Osteocyte (in vitro differentiated cells): ENCODE data around the gene LHFPL5. TPM values are rescaled to one million over a fixed set of nuclear protein-coding genes. Genes with fewer than 3 reads are reported as not detected.

ENCODE experiments used
- DNase-seq: peaks from one replicate; pipeline ENCODE4 v3.0.0; 2021; ENCODE audit warnings: mixed read lengths; ENCODE audit not compliant: unreplicated experiment; ENCODE audit errors: extremely low spot score
- H3K27ac Mint-ChIP-seq: one replicate; pipeline ENCODE4 v1.8.0; 2021; ENCODE audit warnings: mild to moderate bottlenecking, mixed read lengths; ENCODE audit not compliant: unreplicated experiment
- H3K27me3 Mint-ChIP-seq: one replicate; pipeline ENCODE4 v1.8.0; 2021; ENCODE audit warnings: mixed read lengths; ENCODE audit not compliant: unreplicated experiment
- H3K36me3 Mint-ChIP-seq: one replicate; pipeline ENCODE4 v1.8.0; 2021; ENCODE audit warnings: mixed read lengths; ENCODE audit not compliant: unreplicated experiment
- H3K4me1 Mint-ChIP-seq: one replicate; pipeline ENCODE4 v1.8.0; 2021; ENCODE audit warnings: mixed read lengths; ENCODE audit not compliant: unreplicated experiment
- H3K4me3 Mint-ChIP-seq: one replicate; pipeline ENCODE4 v1.8.0; 2021; ENCODE audit warnings: mild to moderate bottlenecking, moderate library complexity, mixed read lengths; ENCODE audit not compliant: unreplicated experiment
- H3K9me3 Mint-ChIP-seq: one replicate; pipeline ENCODE4 v1.8.0; 2021; ENCODE audit warnings: mixed read lengths; ENCODE audit not compliant: unreplicated experiment
- total RNA-seq: library from RNA; stranded (reverse); gene quantifications from 2 replicates; pipeline ENCODE4 v1.2.1, GENCODE V29; 2021
- TF ChIP-seq, protein P1 (sequence below): fragments of 200-600 bp; sonication (generic); IDR thresholded peaks from 2 replicates; pipeline ENCODE4 v1.5.0; 2021; ENCODE audit warnings: antibody characterized with exemption, mild to moderate bottlenecking, moderate library complexity

Gene LHFPL5
- total RNA-seq, 1 donor from 2014 or later = not detected

DNA sequence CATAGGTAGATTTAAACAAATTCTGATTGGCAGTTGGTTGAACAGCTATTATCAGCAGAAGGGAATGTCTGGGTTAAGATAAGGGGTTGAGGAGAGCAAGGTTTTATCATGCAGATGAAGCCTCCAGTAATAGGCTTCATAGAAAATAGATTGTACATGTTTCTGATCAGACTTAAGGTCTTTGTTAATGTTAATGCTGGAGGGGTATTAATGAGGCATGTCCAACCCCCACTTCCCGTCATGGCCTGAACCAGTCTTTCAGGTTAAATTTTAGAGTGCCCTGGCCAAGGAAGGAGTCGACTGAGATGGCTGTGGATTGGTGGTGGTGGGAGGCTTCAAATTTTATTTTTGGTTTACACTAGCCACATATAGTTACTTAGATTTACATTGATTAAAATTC lies 21.0 kb upstream of the LHFPL5 start:
- H3K27ac Mint-ChIP-seq = no peak overlapping the region
- TF ChIP-seq, protein P1, sequence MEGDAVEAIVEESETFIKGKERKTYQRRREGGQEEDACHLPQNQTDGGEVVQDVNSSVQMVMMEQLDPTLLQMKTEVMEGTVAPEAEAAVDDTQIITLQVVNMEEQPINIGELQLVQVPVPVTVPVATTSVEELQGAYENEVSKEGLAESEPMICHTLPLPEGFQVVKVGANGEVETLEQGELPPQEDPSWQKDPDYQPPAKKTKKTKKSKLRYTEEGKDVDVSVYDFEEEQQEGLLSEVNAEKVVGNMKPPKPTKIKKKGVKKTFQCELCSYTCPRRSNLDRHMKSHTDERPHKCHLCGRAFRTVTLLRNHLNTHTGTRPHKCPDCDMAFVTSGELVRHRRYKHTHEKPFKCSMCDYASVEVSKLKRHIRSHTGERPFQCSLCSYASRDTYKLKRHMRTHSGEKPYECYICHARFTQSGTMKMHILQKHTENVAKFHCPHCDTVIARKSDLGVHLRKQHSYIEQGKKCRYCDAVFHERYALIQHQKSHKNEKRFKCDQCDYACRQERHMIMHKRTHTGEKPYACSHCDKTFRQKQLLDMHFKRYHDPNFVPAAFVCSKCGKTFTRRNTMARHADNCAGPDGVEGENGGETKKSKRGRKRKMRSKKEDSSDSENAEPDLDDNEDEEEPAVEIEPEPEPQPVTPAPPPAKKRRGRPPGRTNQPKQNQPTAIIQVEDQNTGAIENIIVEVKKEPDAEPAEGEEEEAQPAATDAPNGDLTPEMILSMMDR = no peak
- no peak for DNase-seq
- H3K4me1 Mint-ChIP-seq = no peaks in the 10 kb centered on the region
- H3K27me3 Mint-ChIP-seq = peaks cover 56% of the 10 kb centered on the region
- H3K36me3 Mint-ChIP-seq = no peaks in the 10 kb centered on the region
- no peak overlapping the region for H3K4me3 Mint-ChIP-seq
- H3K9me3 Mint-ChIP-seq = no peaks in the 10 kb centered on the region

DNA sequence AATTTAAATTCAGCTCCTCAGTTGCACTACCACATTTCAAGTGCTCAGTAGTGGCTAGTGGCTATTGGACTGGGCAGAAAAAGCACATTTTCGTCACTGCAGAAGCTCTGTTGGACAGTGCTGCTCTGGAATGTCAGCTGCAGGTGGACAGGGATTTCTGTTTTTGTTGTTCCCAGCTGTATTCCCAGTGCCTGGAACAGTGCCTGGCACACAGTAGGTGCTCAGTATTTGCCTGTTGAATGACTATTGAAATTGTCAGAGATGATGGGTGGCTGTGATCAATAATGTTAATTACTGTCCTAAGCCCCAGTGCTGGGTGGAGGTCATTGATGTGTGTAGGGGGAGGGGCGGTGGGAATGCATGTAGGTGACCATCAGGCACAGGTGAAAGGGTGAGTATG lies 18.9 kb upstream of the LHFPL5 start:
- no peaks in the 10 kb centered on the region for H3K9me3 Mint-ChIP-seq
- peaks cover 67% of the 10 kb centered on the region for H3K27me3 Mint-ChIP-seq
- H3K36me3 Mint-ChIP-seq = no peaks in the 10 kb centered on the region
- TF ChIP-seq, protein P1 = no peak
- DNase-seq = no peak
- no peak overlapping the region for H3K4me3 Mint-ChIP-seq
- H3K4me1 Mint-ChIP-seq = no peaks in the 10 kb centered on the region
- no peak overlapping the region for H3K27ac Mint-ChIP-seq

DNA sequence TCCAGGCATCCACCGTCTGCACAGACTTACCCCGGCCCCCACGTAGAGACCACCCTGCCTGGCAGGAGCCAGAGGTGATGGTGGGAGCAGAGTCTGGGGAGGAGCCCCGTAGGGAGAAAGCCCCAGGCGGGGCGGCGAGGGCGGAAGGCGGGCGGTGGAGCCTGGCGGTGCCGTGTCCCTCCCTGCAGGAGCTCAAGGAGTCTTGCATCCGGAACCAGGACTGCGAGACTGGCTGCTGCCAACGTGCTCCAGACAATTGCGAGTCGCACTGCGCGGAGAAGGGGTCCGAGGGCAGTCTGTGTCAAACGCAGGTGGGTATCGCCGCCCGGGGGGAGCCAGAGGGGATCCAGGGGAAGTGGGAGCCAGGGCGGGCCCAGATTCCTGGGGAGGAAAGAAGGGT lies 18.3 kb upstream of the LHFPL5 start:
- Mint-ChIP-seq H3K4me1 (no peaks in the 10 kb centered on the region), H3K36me3 (no peaks in the 10 kb centered on the region), H3K4me3 (no peak overlapping the region), H3K27me3 (peaks cover 67% of the 10 kb centered on the region), H3K9me3 (no peaks in the 10 kb centered on the region), H3K27ac (no peak overlapping the region)
- no peak for DNase-seq
- TF ChIP-seq, protein P1 = no peak

DNA sequence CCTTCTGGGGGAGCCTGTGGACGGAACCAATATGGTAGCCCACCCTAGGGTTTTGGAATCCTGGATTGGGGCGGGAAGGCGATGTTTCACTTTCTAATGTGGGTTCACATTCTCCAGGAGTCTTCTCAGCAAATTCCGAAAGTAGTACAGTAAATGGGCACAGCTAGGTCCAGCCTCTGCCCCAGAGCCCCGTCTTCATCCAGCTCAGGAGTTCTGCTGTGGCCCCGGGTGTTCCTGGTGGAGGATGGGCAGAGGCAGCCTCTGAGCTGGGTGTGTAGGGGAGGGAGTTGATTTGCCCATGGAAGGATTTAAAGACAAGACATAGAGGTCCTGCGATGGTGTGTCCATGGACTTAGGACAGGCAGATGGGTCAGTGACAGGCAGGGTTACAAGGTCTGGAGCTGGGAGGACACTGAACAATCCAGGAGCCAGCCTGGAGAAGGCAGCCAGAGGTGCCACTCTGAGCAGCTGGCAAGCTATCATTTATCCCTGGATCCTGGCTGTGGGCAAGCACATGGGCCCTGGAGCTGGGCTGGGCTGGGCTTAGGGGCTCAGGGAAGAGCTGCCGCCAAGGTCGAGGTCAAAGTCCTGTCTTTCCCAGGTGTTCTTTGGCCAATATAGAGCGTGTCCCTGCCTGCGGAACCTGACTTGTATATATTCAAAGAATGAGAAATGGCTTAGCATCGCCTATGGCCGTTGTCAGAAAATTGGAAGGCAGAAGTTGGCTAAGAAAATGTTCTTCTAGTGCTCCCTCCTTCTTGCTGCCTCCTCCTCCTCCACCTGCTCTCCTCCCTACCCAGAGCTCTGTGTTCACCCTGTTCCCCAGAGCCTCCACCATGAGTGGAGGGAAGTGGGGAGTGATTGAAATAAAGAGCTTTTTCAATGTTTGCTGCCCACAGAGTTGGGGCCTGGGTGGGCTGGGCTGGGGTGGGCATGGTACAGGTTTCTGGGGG lies 17.6 kb upstream of the LHFPL5 start:
- DNase-seq = no peak
- Mint-ChIP-seq H3K9me3 (no peaks in the 10 kb centered on the region), H3K27ac (no peak overlapping the region), H3K4me1 (no peaks in the 10 kb centered on the region), H3K4me3 (no peak overlapping the region), H3K27me3 (peaks cover 60% of the 10 kb centered on the region), H3K36me3 (no peaks in the 10 kb centered on the region)
- TF ChIP-seq, protein P1 = no peak

DNA sequence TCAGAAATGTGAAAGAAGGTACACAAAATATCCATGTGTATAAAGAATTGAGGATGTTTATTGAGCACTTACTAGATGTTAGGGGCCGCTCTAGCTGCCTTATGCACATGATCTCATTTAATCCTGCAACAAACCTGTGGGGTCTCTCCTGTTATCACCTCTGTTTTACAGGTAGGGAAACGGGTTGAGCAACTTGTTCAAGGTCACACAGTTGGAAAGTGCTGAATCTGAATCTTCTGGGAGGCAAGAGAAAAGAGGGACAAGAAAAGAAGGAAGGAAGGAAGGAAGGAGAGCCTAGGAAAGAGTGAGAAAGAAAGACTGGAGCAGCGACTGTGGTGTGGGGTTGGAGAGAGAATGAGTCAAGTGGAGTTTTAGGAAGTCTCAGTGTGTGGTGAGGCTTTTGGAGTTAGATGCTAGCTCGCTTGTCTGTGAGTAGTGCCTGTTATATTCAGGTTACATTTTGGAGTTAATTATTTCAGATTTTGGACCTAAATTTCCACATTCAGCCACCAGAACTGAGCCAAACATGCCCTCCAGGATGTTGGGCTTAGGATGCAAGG lies 16.6 kb upstream of the LHFPL5 start:
- no peak for DNase-seq
- Mint-ChIP-seq H3K27ac (no peak overlapping the region), H3K4me3 (no peak overlapping the region), H3K36me3 (no peaks in the 10 kb centered on the region), H3K4me1 (no peaks in the 10 kb centered on the region), H3K27me3 (peaks cover 60% of the 10 kb centered on the region), H3K9me3 (no peaks in the 10 kb centered on the region)
- TF ChIP-seq, protein P1 = no peak
